LoVo (cell line): ENCODE results near the gene MRS2.
"Not testable (repeated sequence)": the region's sequence is repeated elsewhere in the genome, so short reads cannot be mapped to it uniquely, and the experiment has no call there.

ENCODE experiments used
- DNase-seq: peaks from one replicate; pipeline ENCODE4 v3.0.0-alpha.2; 2016; ENCODE audit warnings: low spot score

MRS2 gene

DNA sequence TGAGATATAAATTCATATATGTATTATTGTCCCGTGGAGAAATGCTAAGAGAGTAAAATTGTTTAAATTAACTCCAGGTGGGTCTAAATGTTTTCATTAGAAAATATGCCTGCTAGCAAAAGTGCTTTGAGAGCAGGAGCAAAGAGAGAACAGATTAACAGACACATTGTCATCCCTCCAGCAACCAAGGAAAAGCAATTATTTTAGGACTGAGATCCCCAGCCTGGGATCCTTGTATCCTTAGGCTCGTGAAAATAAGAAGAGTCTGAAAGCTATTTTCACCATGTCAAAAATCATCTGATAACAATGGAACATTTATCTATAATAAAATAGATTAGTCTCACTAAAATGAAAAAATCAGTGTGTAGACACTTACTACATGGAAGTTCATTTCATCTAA lies 11.5 kb upstream of the MRS2 start:
- no peak for DNase-seq

DNA sequence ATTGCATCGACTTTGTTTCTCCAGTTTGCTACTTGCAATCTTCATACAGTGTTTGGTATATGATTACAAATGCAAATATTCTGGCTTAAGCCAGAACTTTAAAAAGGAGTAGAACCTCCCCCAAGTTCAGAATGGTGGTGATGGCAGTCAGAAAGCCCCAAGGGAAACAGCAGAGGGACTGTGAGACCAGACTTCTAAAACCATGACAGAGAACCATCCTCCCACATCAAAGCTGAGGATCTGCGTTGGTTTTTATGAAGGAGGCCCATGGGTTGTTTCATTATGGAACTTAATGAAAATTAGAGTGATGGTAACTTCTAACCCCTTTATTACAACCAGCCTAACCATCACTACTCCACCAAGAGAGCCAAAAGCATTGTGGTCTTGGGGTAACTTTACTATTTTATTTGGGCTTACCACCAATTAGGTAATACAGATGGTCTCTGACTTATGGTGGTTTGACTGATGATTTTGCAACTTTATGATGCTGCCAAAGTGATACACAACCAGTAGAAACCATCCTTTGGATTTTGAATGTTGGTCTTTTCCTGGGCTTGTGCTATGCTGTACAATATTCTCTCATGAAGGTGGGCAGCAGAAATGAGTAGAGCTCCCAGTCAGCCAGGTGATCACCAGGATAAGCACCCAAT lies 10.9 kb upstream of the MRS2 start:
- no peak for DNase-seq

DNA sequence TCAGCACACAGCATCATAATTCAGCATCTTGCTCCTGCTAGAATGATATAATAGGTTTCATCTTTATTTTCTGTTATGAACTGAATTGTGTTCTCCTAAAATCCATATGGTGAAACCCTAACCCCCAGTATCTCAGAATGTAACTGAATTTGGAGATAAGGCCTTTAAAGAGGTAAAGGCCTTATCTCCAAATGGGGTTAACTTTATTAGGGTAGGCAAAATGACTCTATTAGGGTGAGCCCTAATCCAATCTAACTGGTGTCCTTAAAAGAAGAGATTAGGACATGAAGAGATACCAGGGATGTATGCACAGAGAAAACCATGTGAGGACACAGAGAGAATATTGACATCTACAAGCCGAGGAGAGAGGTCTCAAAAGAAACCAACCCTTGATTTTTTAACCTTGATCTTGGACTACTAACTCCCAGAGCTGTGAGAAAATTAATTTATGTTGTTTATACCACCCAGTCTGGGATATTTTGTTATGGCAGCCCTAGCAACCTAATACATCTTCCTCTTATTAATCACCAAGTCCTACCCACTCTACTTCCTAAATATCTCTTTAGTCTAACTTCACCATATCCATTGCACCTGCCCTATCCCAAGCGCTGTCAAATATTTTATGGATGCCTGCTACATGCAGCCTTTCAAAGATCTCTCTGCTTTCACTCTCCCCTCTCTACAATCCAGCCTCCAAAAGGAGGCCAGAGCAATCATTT lies 8.5 kb upstream of the MRS2 start:
- DNase-seq = no peak

DNA sequence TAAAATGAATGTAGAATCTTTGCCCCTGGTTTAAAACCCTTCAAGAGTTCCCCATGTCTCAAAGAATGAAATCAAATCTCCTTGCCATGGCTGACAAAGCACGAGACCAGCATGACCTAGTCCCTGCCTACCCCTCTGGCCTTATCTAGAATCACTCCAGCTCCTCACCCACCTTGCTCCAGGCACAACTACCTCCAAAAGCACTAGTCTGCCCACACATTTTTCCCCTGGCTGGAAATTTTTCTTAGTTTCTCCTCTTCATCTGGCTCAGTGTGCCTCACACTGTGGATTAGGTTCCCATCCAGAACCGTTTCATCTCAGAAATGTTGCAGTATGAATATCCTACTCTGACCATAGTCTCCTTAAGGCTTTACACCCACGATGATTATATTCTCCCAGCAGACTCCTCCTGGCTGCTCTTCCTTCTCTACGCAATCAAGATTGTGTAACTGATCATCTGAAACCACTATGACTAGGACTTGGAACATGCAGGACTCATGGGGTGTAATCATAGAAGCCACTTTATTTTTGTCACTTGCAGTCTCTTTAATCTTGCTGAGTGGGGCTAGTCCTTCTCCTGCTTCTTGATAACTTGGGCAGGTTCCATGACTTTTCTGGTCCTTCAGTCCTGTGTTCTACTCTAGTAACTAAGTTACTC lies 7.8 kb upstream of the MRS2 start:
- DNase-seq = no peak

DNA sequence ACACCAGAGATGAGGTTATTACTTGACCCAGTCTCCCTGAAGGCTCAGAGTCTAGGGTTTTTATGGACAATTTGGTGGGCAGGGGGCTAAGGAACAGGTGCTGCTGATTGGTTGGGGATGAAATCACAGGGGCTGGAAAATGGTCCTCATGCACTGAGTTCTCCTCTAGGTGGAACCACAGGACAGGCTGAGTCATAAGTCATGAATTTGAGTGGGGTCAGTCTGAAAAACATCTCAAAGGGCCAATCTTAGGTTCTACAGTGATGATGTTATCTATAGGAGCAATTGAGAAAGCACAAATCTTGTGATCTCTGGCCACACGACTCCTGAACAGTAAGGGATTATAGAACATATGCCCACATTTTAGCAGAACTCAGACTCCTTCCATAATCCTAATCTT lies 5.9 kb upstream of the MRS2 start:
- DNase-seq = no peak

DNA sequence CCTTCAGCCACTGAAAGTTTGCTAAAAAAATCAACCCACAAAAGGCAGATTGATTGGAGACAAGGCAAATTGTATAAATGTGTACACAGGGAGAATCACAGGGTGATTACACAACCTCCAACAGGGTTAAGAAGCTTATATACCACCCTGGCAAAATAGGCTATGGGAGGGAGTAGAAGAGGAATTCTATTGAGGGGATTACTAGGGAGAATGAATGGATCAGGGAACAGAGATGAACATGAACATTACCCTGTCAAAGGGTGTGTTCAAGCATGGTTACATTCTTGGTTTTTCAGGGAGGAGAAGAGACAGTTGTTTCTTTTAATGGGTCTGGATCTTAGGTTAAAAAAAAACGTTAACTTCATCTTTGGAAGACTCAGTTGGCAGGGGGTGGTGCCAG lies 5.1 kb upstream of the MRS2 start:
- DNase-seq = no peak

DNA sequence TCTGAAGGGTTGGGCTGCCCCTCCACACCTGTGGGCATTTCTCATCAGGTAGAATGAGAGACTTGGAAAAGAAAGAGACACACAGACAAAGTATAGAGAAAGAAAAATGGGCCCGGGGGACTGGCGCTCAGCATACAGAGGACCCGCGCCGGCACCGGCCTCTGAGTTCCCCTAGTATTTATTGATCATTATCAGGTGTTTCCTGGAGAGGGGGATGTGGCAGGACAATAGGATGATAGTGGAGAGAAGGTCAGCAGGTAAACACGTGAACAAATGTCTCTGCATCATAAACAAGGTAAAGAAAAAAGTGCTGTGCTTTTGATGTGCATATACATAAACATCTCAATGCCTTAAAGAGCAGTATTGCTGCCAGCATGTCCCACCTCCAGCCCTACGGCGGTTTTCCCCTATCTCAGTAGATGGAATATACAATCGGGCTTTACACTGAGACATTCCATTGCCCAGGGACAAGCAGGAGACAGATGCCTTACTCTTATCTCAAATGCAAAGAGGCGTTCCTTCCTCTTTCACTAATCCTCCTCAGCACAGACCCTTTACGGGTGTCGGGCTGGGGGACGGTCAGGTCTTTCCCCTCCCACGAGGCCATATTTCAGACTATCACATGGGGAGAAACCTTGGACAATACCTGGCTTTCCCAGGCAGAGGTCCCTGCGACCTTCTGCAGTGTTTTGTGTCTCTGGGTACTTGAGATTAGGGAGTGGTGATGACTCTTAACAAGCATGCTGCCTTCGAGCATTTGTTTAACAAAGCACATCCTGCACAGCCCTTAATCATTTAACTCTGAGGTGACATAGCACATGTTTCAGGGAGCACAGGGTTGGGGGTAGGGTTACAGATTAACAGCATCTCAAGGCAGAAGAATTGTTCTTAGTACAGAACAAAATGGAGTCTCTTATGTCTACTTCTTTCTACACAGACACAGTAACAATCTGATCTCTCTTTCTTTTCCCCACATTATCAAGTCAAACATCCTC lies 2.4 kb upstream of the MRS2 start:
- not testable (repeated sequence) for DNase-seq

DNA sequence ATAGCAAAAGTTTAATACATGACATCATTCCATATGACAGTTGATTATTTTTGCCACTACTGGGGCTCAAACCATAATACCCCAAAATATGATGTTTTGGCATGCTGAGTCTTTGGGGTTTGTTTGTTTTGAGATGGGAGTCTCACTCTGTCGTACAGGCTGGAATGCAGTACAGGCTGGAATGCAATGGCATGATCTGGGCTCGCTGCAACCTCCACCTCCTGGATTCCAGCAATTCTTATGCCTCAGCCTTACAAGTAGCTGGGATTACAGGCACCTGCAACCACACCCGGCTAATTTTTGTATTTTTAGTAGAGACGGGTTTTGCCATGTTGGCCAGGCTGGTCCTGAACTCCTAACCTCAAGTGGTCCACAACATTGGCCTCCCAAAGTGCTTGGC lies 1.3 kb upstream of the MRS2 start:
- no peak for DNase-seq

DNA sequence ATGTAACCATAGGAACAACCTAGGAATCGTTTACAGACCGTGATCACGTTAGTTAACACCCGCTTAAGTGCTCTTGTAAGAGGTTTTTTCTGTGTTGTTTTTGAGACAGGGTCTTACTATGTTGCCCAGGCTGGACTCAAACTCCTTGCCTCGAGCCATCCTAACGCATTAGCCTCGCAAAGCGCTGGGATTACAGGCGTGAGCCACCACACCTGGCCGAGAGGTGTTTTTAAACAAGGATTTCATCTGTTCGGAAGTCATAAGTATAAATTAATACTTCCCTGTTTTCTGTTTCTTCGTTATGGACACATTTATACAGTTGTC lies 727 bp downstream of the MRS2 start:
- DNase-seq = no peak

DNA sequence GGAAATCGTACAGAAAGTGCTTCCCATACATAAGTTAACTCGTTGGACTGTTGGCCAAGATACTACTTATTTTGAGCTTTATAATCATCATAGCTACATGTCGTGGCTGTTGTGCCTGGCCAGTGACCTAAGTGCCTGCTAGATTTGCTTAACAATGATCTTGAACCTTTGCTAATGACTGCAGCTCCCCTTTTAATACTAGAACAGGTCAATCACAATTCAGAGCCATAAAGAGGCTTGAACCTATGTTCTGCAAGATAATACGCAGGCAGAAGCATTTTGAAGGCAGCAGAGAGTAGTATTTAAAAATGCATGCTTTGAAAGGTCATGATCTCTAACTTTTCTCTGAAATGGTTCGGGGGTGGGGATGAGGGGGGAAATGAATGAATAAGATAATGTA lies 2.5 kb downstream of the MRS2 start:
- no peak for DNase-seq

DNA sequence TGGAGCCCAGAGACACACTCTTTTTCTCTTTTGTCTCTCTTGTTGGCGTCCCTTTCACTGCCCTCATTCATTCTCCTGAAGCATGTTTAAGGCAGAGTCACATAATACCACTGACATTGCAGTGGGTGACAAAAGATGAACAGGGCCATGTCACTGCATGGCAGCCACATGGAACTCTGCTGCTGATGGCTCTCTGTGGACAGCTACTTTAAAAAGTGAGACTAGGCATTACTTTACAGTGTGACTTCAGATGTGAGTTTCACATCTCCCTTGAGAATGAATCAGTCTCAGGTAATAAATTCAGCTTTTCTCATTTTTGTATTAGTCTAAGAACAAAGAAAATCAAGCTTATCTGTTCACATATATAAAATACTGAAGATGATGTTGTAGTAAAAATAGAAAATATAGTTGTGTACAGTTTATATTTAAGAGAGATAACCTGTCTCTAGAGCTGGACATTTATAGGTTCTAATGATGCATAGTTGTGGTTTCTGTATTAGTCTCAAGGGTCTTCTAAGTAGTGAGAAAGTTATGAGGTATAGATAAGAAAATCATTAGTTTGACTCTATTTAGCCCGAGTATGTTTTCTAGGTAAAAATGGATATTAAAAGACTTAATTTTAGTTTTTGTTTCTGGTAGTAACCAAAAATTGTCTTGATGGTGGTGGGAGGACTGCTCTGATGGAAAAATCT lies 6.1 kb downstream of the MRS2 start:
- DNase-seq = no peak

DNA sequence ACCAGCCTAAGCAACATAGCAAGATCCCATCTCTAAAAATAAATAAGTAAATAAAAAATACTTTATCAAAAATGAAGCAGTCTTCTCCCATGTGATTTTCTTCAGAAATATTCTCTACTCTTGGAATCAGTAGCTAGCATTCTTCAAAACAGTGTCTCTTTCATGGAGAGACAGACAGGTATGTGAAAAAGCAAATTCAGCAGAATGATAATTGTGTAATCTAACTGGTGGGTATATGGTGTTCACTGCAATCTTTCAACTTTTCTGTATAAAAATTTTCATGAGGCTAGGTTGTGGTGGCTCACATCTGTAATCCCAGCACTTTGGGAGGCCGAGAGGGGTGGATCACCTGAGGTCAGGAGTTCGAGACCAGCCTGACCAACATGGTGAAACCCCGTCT lies 7.9 kb downstream of the MRS2 start:
- no peak for DNase-seq

DNA sequence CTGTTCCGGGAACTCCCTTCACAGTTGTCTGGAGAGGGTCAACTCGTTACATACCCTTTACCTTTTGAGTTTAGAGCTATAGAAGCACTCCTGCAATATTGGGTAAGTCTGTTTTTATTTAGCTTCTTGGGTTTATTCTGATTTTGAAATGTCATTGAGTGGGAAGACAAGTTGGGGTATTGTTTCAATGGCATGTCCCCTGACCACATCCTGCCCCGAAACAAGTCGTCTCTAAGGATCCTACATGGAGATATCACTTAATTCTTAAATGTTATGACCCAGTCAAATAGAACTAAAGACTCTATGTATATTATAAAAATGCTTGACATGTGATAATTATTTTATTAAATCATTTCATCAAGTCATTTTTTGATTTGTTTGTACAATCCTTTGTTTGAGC lies 9.6 kb downstream of the MRS2 start:
- no peak for DNase-seq

DNA sequence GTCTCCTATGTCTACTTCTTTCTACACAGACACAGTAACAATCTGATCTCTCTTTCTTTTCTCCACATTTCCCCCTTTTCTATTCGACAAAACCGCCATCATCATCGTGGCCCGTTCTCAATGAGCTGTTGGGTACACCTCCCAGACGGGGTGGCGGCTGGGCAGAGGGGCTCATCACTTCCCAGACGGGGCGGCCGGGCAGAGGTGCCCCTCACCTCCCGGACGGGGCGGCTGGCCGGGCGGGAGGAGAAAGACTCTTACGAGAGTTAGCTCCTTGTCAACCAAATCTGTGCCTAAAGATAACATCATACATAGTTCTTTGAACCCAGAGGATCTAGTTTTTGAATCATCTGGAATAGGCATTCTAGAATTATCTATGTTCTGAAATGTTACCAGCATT lies 11.8 kb downstream of the MRS2 start:
- not testable (repeated sequence) for DNase-seq

DNA sequence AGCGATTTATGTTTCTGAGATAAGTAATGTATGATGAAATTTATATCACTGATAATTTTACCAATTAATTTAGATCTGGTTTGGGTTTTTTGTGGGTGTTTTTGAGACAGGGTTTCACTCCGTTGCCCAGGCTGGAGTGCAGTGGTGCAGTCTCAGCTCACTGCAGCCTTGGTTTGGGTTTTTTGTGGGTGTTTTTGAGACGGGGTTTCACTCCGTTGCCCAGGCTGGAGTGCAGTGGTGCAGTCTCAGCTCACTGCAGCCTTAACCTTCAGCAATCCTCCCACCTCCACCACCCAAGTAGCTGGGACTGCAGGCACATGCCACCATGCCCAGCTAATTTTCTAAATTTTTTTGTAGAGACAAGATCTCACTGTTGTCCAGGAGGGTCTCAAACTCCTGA lies 13.0 kb downstream of the MRS2 start:
- no peak for DNase-seq

DNA sequence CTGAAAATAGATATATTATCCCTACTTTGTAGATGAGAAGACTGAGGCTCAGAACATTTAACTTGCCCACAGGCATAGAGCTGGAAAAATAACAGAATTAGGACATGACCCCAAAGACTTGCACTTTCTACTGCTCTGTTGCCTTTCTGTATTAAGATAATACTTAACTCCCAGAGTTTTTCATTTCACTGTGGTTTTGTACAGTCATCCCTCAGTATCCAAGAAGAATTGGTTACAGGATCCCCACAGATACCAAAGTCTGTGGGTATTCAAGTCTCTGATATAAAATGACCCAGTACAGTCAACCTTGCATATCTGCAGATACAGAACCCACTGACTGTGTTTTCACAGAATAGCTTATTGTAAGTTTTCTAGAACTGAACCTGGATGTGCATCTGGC lies 16.8 kb downstream of the MRS2 start:
- DNase-seq = no peak

DNA sequence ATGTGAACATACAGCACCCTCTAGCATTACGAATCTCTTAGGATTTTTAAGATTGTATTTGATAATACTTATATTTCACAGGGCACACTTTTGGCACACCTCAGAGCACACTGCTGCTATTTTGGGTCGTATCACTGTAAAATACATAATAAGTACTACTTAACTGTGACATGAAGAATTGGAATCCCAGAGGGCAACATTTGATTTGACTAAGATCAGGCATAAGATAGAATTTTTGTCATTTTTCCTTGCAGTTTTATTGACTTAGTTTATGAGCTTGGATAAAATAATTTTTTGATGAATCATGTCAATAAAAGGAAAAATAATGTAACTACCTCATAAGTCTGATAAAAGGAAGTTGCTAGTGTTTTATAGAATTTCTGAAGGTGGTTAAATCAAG lies 22.4 kb downstream of the MRS2 start:
- DNase-seq = no peak

DNA sequence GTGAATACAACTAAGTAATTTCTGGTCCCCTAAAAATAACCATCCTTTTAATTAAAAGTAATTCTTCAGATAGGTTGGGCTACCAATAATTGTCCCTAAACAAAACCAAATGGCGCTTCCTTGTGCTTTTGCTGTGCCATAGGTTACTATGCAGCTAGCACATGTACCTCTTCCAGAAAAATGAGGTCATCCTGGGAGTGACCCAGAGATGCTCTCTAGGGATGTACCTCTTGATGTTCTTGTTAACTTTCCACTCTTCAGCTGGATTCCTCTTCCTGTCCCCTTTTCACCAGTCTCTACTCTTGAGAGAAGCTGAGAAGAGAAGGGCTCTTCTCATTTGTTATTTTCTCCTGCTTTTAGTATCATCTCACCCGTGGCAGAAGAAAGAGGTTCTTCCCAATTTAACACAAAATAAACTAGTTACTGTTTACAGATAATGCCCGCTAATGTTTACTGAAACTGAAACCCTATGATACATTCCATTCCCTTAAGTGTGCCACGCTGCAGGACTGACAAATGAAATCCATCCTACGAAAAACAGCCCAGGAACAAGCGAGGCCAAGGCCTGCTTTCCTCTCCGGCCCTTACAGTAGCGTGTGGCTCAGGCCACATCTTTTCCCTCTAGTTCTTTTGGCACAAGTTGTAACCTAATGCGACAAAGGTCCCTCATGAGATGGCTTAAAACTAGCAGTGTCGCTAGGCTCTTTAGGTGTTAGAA lies 24.2 kb downstream of the MRS2 start:
- no peak for DNase-seq

DNA sequence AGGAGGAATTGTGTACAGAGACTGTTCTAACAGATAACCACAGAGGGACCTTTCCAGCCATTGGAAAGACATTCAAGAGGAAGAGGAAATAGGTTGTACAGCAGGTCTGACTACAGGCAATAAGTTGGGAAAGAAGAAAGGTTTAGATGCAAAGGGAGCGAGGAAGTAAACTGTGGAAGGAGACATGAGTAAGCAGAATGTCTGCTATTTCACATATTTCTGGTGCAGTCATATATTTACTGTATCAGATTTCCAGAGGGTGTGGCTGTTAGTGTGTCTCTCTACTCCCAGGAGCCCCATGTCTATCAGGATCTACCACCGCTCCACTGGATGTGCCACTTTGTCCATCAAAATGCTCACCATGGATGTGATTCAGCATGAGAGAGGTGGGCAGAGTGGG lies 25.9 kb downstream of the MRS2 start:
- DNase-seq = no peak

DNA sequence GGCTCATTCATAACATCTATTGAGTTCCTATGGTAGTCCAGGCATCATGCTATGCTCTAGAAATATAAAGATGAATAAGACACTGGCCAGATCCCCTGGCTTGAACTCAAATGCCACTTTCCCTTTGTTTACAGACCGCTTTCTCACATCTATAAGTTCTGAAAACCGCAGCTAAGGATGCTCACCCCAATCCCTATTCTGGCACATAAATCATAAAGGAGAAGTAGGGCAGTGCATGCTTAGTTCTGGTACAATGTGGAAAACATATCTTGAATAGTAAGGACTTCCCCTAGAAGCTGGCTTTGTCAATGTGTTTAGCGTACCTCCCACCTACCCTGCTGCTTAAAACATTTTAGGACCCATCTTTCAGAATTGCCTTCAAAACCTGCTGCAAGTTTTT lies 26.4 kb downstream of the MRS2 start:
- DNase-seq = no peak

DNA sequence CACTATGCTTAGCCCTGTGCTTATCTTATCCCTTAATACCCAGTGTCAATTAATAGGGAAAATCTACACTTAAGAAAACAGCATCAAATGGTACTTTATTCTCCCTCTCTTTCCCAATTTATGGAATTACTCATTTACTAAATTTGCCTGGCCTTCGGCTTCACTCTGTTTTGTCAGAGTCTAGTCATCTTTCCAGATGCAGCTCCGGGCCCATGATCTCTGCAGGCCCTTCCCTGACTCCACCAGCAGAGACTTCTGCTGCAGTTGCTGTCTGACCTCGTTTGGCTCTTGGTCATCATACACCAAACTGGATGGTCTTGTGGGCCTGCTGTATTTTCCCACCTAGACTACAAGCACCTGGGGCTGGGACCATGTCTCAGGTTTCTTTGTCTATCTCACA lies 27.4 kb downstream of the MRS2 start:
- no peak for DNase-seq
